GM12872 (cell line): ENCODE measurements around the gene RIBC2.

Source experiments
- TF ChIP-seq, protein P1 (sequence below): IDR thresholded peaks from 3 replicates; pipeline ENCODE4 v1.5.1; 2011; ENCODE audit warnings: low read depth, mild to moderate bottlenecking, low read length, moderate library complexity; ENCODE audit not compliant: insufficient read depth

RIBC2 gene

DNA sequence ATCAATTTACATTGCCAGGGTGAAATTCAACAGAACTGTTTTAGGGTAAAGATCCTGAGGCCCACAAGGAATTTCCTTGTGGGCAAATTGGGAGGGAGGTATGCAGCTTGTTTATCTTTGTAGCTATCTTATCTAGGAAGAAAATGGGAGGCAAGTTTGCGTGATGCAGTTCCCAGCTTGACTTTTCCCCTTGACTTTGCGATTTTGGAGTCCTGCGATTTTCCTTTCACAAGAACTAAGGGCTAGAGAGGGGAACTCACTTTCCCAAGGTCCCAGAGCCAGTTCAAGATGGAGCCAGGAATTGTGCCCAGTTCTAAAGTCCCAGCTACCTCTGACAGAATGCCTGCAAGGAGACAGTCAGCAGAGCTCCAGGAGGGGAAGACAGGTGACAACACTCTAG is 30.7 kb downstream of the RIBC2 start:
- TF ChIP-seq, protein P1, sequence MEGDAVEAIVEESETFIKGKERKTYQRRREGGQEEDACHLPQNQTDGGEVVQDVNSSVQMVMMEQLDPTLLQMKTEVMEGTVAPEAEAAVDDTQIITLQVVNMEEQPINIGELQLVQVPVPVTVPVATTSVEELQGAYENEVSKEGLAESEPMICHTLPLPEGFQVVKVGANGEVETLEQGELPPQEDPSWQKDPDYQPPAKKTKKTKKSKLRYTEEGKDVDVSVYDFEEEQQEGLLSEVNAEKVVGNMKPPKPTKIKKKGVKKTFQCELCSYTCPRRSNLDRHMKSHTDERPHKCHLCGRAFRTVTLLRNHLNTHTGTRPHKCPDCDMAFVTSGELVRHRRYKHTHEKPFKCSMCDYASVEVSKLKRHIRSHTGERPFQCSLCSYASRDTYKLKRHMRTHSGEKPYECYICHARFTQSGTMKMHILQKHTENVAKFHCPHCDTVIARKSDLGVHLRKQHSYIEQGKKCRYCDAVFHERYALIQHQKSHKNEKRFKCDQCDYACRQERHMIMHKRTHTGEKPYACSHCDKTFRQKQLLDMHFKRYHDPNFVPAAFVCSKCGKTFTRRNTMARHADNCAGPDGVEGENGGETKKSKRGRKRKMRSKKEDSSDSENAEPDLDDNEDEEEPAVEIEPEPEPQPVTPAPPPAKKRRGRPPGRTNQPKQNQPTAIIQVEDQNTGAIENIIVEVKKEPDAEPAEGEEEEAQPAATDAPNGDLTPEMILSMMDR = no peak

GRCh38 chr22:45445031-45445710 is 31.7 kb downstream of the RIBC2 start:
- TF ChIP-seq, protein P1 = no peak

DNA sequence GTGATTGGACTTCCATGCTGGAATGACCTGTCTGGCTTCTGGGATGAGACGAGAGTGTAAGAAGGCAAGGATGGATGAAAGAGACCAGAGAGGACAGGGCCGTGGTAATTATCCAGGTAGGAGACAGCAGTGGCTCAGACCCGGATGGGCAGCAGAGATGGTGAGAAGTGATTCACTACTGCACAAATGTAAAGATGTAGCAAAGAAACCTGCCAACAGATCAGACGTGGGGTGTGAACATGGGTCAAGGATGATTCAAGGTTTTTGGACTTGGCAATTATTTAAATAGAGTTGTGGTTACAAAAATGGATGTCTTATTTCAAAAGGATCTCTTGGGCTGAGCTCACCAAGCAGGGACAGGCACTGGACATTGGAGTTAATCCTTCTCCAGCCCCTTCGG is 32.7 kb downstream of the RIBC2 start:
- TF ChIP-seq, protein P1 = no peak

GRCh38 chr22:45448431-45448830 is 34.9 kb downstream of the RIBC2 start:
- TF ChIP-seq, protein P1 = no peak

- TF ChIP-seq, protein P1 = no peak
Observed at GRCh38 chr22:45450101-45450785, 36.8 kb downstream of the RIBC2 start.

DNA sequence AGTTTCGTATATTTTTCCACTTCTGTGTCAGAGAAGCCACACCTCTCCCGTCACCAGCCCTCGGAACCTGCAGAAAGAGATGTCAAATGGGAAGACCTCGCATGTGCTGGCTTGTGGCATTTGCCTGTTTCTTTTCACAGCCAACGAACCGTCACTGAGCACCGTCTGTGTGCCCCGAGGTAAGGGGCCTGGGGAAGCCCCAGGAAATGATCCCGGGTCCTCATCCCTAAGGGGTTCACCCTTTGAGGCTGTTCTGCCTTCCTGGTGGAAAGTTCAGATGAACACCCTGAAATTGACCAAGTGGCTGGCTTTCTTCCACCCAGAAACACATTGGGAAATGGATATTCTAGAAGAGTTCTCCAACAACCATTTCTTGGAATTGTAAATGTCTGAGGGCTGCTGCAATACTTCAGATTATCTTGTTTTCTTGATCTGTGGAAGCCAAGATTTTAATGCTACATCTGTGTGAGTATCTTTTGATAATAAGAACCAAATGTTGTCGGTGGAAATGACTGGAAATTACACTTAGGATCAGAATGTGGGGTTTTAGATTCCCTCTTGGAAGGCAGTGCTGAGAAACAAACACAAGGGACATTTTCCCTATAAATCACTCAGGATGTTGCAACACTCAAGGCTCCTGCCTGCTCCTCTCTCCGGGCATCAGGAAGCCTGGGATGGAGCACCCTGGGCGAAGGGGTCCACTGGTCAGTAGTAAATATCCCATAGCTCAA is 37.6 kb downstream of the RIBC2 start:
- TF ChIP-seq, protein P1 = no peak

DNA sequence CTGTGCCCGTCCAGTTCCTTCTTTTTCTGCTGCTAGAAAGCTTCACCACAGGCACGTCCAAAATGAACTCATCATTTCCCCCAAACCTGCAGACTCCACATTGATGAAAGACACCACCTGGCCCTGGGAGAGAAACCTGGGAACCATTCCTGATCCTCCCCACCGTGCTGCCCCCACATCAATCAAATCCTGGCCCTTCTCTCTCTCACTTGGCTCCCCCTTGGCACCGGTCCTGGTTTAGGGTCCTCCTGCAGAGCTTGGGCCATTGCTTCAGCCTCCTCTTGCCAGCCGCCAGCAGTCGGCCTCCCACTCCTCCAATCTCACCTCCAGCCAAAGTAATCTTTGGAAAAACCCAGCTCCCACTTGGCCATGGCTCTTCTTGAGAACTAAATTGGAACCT is 38.5 kb downstream of the RIBC2 start:
- TF ChIP-seq, protein P1 = no peak
